Thyroid gland (tissue), 4 donors: ENCODE results near the gene AAGAB.
A peak's percentile ranks its signal among the peaks of the same experiment; 100 is the strongest.

Experiments
- CTCF ChIP-seq, 6 experiments: fragments of 200-600 bp in 3 of 6; fragments of 450-650 bp in 3 of 6; sonication (generic) in 3 of 6; IDR thresholded peaks; one replicate each; pipeline ENCODE4 v1.5.1; 2016 to 2019; ENCODE audit warnings: antibody characterized with exemption in 6 of 6, mild to moderate bottlenecking in 2 of 6, inconsistent platforms in 1 of 6, moderate library complexity in 1 of 6
- POLR2A ChIP-seq, 2 donors: fragments of 450-650 bp; IDR thresholded peaks; one replicate each; pipeline ENCODE4 v1.6.1; 2017; ENCODE audit warnings: antibody characterized with exemption in 2 of 2, mild to moderate bottlenecking in 2 of 2, moderate library complexity in 1 of 2

DNA sequence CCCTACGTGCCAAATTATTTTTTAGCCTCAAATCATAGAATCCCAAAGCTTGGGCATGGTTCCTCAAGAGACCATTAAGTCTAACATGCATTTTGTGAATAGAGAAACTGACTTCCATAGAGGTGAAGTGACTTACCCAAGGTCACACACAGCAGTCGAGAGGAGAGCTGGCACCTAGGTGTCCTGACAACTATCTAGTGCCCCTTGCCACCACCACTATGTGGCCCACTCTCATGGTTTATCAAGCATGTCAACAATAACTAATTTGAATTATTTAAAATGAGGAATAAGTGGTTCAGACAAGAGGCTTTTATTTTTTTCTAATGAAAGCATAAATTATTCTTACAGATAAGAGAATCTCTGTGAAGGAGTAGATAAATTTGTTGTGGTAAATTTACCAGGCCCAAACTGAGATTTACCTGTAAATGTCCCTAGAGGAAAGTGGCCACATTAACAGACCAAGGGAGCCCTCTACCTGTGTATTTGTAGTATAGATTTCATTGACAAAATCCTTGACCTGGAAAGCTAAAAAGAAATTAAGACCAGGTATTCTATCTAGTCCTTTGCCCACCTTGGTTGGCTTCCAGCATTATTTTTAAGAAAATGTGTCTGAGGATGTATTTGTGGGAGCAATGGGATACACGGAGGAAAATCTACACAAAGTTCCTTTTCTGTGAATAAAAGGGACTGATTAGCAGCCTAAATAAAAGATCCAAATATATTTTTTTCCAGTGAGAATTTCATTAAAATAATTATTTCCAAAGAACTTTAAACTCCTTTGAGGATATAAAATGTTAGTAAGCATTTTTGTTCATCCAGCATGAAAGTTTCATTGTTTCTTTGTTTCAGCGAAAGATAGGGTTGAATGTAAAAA is 49.3 kb upstream of the AAGAB start:
- TF ChIP-seq POLR2A (IDR thresholded peaks at IDR 0.05) (no peak), CTCF (IDR thresholded peaks at IDR 0.05) (peak in 5 of 6 experiments; percentile 12 to 85 (median 55))
